ENCODE data around the gene ABCA1. TPM values are rescaled to one million over a fixed set of nuclear protein-coding genes. Genes with fewer than 3 reads are reported as not detected.

Gene ABCA1
- total RNA-seq, 2 donors from 2014 or later: 5.7 to 21.7 TPM

DNA sequence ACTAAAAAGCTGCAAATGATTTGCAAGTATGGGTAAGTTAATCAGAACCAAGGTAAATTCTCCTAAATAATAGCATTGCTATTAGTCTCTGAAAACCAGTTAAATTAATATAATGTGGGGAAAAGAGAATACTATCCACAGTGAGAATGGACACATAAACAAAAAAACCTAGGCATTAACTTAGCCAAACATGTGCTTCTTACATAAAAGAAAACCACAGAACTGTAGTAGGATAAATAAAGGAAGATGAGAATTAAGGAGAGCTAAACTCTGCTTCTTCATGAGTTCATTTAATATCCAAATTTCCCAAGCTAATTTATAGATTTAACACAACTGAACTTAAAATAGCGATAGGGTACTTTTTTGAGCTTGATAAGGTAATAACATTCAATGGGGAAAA, 31.8 kb downstream of the ABCA1 start:
- no peak overlapping the region for H3K27ac Mint-ChIP-seq

DNA sequence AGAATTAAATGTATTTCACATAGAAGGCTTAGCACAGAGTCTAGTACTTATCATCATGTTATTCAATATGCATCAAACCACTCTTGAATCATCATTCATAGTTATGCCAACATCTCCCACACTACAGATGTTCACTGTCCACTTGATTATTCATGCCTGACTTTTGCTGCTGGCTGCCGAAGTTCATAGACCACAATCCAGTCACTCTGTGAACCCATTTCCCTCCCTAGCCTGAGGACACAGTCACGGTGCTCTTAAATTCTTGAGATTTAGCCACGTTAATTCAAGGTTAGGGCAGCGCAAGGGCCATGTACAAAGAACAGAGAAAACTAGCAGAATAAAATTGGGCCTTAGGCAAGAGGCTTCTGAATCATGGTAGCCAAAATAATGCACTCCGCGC, 32.4 kb downstream of the ABCA1 start:
- H3K9me3 Mint-ChIP-seq: no peaks in the 10 kb centered on the region
- ATAC-seq (no peak), DNase-seq (ENCODE audit: low spot score in 2 of 2) (no peak)
- no peak overlapping the region for H3K27ac Mint-ChIP-seq
- peaks cover 0 to 5% of the 10 kb centered on the region in 2 donors for H3K36me3 Mint-ChIP-seq

More for the DNA sequence above, 31.8 kb downstream of the ABCA1 start:
- Mint-ChIP-seq H3K9me3 (no peaks in the 10 kb centered on the region), H3K36me3 (peaks cover 0 to 5% of the 10 kb centered on the region in 2 donors)
- no peak for DNase-seq (ENCODE audit: low spot score in 2 of 2)
- ATAC-seq: no peak

DNA sequence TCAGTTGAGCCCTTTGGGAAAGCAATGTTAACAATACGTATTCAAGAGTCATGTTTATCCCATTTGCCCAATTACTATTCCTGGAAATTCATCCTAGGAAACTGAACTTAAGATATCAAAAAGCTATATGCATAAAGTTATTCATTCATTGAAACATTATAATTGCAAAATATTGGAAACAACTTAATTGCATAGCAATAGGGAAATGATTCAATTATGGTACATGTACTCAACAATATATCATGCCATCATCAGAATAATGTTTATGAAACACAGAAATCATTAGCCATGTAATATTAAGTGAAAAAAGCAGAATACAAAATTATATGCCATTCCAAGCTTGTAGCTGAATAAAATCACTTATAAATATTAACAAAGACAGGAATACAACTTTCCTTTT, 35.3 kb downstream of the ABCA1 start:
- ATAC-seq: no peak
- no peak for DNase-seq (ENCODE audit: low spot score in 2 of 2)
- H3K36me3 Mint-ChIP-seq: peaks cover 0 to 5% of the 10 kb centered on the region in 2 donors
- no peak overlapping the region for H3K27ac Mint-ChIP-seq
- no peaks in the 10 kb centered on the region for H3K9me3 Mint-ChIP-seq

DNA sequence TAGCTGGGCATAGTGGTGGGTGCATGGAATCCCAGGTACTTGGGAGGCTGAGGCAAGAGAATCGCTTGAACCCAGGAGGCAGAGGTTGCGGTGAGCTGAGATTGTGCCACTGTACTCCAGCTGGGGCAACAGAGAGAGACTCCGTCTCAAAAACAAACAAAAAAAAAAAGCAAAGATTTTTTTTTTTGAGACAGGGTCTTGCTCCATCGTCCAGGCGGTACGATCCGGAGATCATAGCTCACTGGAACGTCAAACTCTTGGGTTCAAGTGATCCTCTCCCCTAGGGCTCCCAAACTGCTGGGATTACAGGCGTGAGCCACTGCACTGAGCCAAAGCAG, 37.6 kb downstream of the ABCA1 start:
- ATAC-seq: no peak
- Mint-ChIP-seq H3K9me3 (no peaks in the 10 kb centered on the region), H3K36me3 (peaks cover 3 to 5% of the 10 kb centered on the region in 2 donors), H3K27ac (no peak overlapping the region)
- no peak for DNase-seq (ENCODE audit: low spot score in 2 of 2)

DNA sequence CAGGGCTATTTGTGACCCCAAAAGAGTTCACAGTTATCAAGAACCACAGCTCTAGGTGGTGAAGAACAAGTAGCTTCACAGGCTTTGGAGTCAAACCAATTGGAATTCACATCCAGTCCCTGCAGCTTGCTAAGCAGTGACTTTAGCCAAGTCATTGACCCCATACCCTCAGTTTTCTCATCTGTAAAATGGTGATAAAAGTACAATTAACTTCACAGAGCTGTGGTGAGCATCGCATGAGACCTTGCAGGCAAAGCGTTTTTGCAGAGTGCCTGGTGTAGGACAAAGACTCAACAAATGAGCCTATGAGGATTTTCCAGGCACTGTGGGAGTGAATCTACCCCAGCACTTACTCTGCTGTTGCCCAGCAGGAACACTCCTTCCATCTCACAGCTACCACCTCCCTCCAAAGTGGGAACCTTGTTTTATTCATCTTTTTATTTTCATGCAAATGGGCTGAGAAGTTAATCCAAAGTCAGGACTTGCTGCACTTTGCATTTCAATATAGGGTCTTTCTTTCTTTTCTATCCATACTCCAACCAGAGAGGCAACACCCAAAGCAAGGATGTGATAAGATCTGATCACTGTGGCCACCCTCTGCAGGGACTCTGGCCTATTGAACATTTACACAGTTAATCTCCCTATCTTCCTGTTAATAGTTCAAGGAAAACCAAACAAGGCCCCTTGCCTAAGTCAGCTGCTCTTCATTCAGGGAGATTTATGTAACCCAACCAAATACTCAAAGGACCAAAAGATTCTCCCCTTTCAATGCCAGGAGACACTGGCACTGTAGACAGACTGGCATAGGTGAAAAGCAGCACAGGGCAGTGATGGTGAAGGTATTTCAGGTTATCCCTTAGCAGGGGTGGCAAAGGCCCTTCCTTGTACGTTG, 41.9 kb downstream of the ABCA1 start:
- DNase-seq (ENCODE audit: low spot score in 2 of 2) (no peak), ATAC-seq (no peak)
- H3K9me3 Mint-ChIP-seq: no peaks in the 10 kb centered on the region
- no peak overlapping the region for H3K27ac Mint-ChIP-seq
- peaks cover 0 to 5% of the 10 kb centered on the region in 2 donors for H3K36me3 Mint-ChIP-seq

DNA sequence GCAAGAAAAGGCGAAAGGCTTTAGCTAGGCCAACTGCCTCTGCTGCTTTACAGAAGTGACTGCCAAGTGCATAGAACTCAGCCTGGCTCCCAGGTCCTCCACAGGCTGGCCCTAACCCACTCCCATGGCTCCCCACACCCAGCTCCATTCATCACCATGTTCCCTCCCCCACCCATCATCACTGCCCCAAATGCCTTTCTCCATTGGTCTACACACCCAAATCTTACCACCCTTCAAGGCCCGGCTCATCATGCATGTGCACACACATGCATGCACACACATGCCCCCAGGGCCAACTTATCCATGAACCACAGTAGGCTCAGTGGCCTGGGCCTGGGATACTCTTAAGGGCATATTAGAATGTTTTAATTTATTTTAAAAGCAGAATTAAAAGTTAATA, 44.8 kb downstream of the ABCA1 start:
- Mint-ChIP-seq H3K36me3 (peaks cover 0 to 5% of the 10 kb centered on the region in 2 donors), H3K27ac (no peak overlapping the region)
- no peak for ATAC-seq

DNA sequence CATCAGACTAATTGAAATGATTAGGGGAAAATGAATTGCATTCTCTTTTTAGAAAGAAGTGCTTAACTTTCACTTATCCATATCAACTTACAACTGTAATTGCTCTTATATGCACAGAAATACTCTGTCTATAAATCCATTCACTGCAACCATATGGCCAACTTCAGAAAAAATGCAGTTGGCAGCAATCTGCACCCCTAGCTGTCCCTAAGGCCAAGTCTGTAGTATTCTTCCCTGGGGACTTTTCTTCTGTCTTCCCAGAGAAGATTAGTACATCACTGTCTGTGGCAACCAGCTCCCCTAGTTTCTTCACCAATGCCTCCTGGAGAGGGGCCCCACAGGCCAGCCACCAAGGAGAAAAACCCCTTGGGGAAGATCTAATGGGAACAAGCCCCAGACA, 45.4 kb downstream of the ABCA1 start:
- Mint-ChIP-seq H3K27ac (no peak overlapping the region), H3K36me3 (peaks cover 0 to 5% of the 10 kb centered on the region in 2 donors), H3K9me3 (no peaks in the 10 kb centered on the region)
- ATAC-seq: no peak
- DNase-seq (ENCODE audit: low spot score in 2 of 2): no peak

More for the DNA sequence above, 44.8 kb downstream of the ABCA1 start:
- DNase-seq (ENCODE audit: low spot score in 2 of 2): no peak
- no peaks in the 10 kb centered on the region for H3K9me3 Mint-ChIP-seq

DNA sequence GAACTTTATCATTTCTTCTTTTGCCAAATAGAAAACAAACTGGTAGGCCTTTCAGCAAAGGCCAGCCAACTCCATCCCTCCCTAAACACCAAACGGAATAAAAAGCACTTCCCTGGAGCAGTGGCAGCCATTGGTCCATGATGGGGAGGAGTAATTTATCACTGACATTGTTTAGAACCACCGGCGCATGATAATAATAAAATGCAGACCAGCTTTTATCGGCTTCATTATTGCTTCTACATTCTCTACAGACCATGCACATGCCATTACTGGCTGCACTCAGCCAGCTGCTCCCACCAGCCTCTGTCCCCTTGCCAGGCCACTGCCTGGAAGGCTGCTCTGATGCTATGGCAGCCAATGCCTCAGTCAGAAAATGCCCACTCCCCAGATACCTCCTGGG, 45.9 kb downstream of the ABCA1 start:
- no peak for ATAC-seq
- DNase-seq (ENCODE audit: low spot score in 2 of 2): no peak
- H3K36me3 Mint-ChIP-seq: peaks cover 0 to 5% of the 10 kb centered on the region in 2 donors
- no peak overlapping the region for H3K27ac Mint-ChIP-seq
- H3K9me3 Mint-ChIP-seq: no peaks in the 10 kb centered on the region

DNA sequence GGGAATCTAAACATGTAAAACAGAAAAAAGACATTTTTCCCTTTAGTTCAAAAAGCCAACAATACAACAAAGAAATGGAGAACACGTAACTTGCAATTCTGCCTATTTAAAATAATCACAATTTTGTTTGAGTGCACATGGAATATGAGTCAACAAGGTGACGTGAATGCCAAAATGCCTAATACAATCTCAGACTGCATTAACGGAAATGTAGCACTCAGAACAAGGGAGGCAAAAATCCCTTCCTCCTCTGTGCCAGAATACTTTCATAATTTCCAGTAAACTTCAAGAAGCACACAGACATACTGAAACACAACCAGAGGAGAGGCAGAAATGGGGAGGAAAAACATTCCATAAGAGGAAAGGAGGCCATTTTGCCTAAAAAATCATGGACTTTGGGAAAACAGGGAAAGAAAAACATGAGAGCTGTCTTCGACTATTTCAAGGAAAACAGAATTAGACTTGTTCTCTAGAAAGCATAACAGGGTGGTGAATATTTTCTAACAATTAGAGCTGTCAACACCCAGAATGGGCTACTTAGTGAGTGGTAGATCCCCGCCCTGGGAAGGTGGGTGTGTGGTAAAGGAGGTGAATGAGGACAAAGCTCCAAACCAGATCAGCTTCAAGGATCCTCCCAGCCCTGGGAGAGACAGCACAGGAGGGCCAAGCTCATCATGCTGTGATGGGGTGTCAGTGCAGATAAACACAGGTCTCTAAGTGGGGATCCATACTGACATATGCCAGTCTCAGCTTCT, 48.2 kb downstream of the ABCA1 start:
- no peaks in the 10 kb centered on the region for H3K36me3 Mint-ChIP-seq
- no peak for ATAC-seq
- no peaks in the 10 kb centered on the region for H3K9me3 Mint-ChIP-seq

DNA sequence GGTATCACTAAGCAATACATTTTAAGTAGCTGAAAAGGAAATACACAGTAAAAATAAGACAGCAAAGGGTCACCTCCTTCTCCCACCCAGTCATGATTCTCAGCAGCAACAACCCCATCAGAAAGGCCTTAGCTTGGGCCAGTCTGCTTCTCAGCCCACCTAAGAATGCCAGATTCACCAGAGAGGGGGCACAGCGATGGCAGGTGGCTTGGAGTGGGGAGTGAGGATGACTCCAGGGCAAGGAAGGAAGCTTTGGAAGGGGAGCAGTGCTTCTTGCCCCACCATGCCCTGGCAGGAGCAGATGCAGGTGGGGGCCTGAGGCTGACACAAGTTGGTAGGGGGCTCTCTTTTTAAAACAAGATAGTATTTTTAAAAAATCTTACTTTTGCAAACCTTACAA, 51.4 kb downstream of the ABCA1 start:
- Mint-ChIP-seq H3K9me3 (no peaks in the 10 kb centered on the region), H3K36me3 (no peaks in the 10 kb centered on the region), H3K27ac (no peak overlapping the region)
- DNase-seq (ENCODE audit: low spot score in 2 of 2) (no peak), ATAC-seq (no peak)

More for the DNA sequence above, 48.2 kb downstream of the ABCA1 start:
- DNase-seq (ENCODE audit: low spot score in 2 of 2): no peak
- H3K27ac Mint-ChIP-seq: no peak overlapping the region

DNA sequence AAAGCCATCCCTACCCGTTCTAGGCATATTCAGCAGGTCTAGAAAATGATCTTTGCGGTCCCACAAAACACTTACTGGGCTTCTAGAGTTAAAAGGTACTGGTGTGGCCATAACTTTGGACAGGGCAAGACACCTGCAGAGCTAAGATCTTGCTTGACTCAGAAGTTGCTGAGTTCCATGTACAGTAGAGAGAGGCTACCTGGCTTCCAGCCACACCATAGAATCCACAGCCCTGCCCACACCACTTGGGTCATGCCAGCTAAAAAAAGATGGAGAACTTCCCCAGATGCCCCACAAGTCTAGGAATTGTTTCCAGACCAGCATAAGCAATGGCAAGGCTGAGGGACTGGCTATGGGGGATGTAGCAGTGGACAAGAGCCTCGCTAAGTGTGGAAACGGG, 52.1 kb downstream of the ABCA1 start:
- Mint-ChIP-seq H3K36me3 (no peaks in the 10 kb centered on the region), H3K27ac (no peak overlapping the region), H3K9me3 (no peaks in the 10 kb centered on the region)
- no peak for DNase-seq (ENCODE audit: low spot score in 2 of 2)
- ATAC-seq: no peak

DNA sequence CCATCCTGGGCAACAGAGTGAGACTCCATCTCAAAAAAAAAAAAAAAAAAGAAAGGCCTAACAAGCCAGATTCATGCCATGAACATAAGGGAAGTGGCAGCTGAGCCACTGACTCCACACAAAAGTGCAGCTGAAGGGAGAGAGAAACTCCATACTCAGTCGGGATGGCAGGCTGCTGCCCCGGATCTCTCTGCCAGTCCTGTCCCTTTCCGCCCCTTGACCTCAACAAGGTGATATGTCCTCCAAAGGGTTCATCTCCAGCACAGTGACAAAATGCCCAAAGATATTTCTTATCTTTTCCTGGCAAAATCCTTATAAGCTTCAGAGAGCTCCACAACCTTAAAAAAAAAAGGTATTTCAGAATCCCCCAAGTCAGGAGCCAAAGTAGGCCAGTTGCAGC, 52.6 kb downstream of the ABCA1 start:
- H3K9me3 Mint-ChIP-seq: no peaks in the 10 kb centered on the region
- no peak overlapping the region for H3K27ac Mint-ChIP-seq
- no peak for DNase-seq (ENCODE audit: low spot score in 2 of 2)
- no peaks in the 10 kb centered on the region for H3K36me3 Mint-ChIP-seq
- ATAC-seq: no peak

DNA sequence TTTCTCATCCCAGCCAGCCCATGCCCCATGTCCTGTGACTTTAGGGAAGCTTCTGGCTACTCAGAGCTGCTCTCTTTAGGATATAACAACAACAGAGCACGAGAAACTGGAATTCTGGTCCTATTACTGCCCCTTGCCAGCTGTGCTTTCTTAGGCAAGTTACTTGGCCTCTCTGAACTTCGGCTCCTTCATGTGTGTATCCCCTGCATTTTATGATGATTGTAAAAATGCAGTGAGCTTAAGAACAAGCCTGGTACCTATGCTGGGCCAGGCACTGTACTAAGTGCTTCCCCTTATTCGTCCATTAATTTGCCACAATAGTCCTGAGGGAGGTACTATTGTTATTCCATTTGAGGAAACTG, 54.5 kb downstream of the ABCA1 start:
- no peaks in the 10 kb centered on the region for H3K36me3 Mint-ChIP-seq
- no peak for DNase-seq (ENCODE audit: low spot score in 2 of 2)
- H3K27ac Mint-ChIP-seq: no peak overlapping the region
- no peaks in the 10 kb centered on the region for H3K9me3 Mint-ChIP-seq
- no peak for ATAC-seq

DNA sequence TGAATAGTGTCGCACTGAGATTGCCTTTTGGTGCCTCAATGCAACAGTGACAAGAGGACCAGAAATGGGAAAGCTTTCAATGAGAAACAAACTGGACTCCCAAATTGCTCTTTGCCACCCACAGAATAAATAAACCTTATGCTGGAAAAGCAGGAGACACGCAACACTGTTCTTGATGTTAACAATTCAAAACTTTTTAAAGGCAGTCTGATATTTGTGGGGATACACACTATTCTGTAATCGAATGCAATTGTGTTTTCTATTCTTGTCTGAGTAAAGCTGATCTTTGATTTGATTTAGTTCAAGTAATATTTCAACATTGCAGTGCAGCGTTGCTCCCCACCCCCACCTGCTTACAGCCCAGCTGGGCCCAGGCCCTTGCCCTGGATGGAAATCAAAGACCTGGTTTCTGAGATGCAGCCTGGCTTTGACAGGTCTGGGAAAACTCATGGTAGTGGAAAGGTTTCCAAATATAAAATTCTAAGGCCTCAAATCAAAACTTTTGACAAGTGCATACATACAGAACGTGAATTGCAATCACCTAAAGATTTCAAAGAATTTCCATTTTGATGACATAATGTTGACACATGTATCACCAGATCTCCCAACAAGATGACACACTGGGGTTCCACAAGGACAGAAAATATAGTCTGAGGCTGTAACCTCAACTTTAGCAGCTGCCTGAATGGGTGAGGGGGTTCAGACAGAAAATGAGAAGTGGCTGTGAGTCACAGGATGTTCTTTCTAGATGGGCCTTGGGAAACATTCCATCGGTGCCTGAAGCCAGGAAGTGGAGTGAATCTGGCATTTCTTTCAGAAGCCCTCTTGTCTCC, 55.1 kb downstream of the ABCA1 start:
- no peak for DNase-seq (ENCODE audit: low spot score in 2 of 2)
- Mint-ChIP-seq H3K9me3 (no peaks in the 10 kb centered on the region), H3K27ac (no peak overlapping the region), H3K36me3 (no peaks in the 10 kb centered on the region)
- ATAC-seq: peak; percentile 46 to 85

DNA sequence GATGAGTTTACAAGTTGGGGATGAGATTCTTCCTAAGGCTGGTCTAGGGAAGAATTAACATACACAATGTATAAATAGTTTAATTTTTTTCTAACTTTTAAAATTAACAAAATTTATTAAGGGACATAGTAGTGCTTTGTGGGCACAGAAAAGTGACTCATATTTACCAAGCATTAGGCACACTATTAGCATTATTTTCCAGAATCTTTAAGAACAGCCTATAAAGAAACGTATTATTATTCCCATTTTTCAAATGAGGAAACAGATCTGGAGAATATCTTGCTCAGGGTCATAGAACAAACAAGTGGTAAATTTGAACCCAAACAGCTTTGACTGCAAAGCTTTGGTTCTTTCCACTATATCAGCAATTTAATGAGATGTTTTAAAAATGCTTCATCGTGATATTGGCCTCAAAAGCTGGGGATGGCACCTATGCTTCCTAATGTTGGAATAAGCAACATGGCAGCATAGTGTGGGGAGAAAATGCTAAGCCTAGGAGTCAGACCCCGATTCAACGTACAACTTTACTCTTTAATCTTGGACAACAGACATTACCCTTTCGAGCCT, 55.9 kb downstream of the ABCA1 start:
- DNase-seq (ENCODE audit: low spot score in 2 of 2) (no peak), ATAC-seq (no peak)
- Mint-ChIP-seq H3K36me3 (no peaks in the 10 kb centered on the region), H3K9me3 (no peaks in the 10 kb centered on the region), H3K27ac (no peak overlapping the region)

DNA sequence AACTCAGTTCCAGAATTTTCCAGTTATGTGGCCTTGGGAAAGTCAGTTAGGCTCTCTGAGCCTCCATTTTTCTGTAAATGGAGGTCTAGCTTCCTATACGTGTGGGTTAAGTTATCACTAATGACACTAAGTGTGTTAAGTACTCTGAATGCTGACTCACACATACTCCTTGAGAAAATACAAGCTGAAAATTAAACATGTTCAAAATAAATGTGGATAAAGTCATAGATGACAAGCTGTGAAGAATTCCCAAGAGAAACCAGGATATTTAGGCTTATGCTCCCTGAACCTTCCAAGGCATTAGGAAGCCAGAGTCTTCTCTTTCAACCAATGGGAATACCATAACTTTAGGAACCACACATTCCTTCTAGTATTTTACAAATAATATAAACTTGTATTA, 58.1 kb downstream of the ABCA1 start:
- Mint-ChIP-seq H3K27ac (no peak overlapping the region), H3K36me3 (no peaks in the 10 kb centered on the region), H3K9me3 (no peaks in the 10 kb centered on the region)
- DNase-seq (ENCODE audit: low spot score in 2 of 2) (no peak), ATAC-seq (no peak)
